PC-3 (cell line): ENCODE data around the gene MLLT10.

Experiments
- CTCF ChIP-seq: fragments of 300-600 bp; sonication (generic); conservative IDR thresholded peaks from 2 replicates; pipeline ENCODE4 v1.5.1; 2017; ENCODE audit warnings: antibody characterized with exemption, low read depth, mild to moderate bottlenecking, low read length
- EZH2 ChIP-seq: fragments of 300-600 bp; sonication (generic); IDR thresholded peaks from one replicate; pipeline ENCODE4 v1.6.1; 2017; ENCODE audit warnings: antibody characterized with exemption, mild to moderate bottlenecking, low read length; ENCODE audit not compliant: unreplicated experiment

- TF ChIP-seq CTCF (no peak), EZH2 (no peak)
Observed at GRCh38 chr10:21724020-21724589, 190.1 kb downstream of the MLLT10 start.
